ENCODE measurements around the gene GSTM3. TPM values are rescaled to one million over a fixed set of nuclear protein-coding genes. Genes with fewer than 3 reads are reported as not detected.
"Not testable (repeated sequence)": the region's sequence is repeated elsewhere in the genome, so short reads cannot be mapped to it uniquely, and the experiment has no call there.

The GSTM3 gene
- total RNA-seq, 6 donors from 2014 or later = 4.9 to 23.3 (median 11.2) TPM

DNA sequence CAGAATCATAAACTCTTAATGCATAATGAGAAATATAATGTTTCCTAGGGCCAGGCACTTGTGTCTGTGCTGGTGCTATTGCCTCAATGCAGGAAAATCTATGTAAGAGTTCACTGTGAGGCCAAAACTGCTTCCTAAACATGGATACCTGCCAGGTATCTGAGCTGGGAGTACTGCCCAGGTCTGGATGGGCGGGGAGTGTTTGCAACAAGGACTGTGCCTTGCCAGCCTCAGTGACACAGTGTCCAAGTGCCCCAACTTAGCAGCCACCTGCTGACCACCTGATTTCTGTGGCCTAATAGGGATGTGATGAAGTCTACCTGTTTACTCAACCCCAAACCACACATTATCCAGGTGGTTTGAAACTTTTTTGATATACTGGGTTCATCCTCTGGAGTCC, 55.4 kb downstream of the GSTM3 start:
- not testable (repeated sequence) for H3K4me3 ChIP-seq; H3K27ac ChIP-seq; H3K36me3 ChIP-seq; H3K4me1 ChIP-seq; ATAC-seq (ENCODE audit: low FRiP score in 2 of 2); H3K27me3 ChIP-seq; H3K9me3 ChIP-seq; DNase-seq
- no CpG with 5 or more reads among the region's 1 CpG for WGBS, 2 donors

DNA sequence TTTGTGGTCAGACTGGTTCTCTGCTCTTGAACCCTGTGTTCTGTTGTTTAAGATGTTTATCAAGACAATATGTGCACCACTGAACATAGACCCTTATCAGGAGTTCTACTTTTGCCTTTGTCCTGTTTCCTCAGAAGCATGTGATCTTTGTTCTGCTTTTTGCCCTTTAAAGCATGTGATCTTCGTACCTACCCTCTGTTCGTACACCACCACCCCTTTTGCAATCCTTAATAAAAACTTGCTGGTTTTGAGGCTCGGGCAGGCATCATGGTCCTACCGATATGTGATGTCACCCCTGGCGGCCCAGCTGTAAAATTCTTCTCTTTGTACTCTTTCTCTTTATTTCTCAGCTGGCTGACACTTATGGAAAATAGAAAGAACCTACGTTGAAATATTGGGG, 56.1 kb downstream of the GSTM3 start:
- H3K4me3 ChIP-seq; H3K27me3 ChIP-seq; H3K36me3 ChIP-seq; H3K4me1 ChIP-seq; DNase-seq; ATAC-seq (ENCODE audit: low FRiP score in 2 of 2); H3K27ac ChIP-seq; H3K9me3 ChIP-seq: not testable (repeated sequence)
- WGBS, 2 donors = no CpG with 5 or more reads among the region's 6 CpGs

Other genes starting within 250 kb of the GSTM3 start
- gene CYB561D1, start 246.9 kb downstream of the GSTM3 start, total RNA-seq = 10 to 100 TPM in 3 of 6 donors, 1 to 10 TPM in 3; 4.2 to 16.4 (median 9.9) TPM
- 10 to 100 TPM in 2 of 6 donors, 1 to 10 TPM in 4; 1.0 to 11.8 (median 8.3) TPM for gene AMIGO1, start 231.3 kb downstream of the GSTM3 start, total RNA-seq
- not detected for gene GPR61, start 201.2 kb downstream of the GSTM3 start, total RNA-seq
- 1 to 10 TPM; 2.2 to 9.0 (median 6.0) TPM for gene GNAI3, start 192.4 kb downstream of the GSTM3 start, total RNA-seq
- gene GNAT2, start 121.4 kb downstream of the GSTM3 start, total RNA-seq = under 1 TPM in 2 of 6 donors, not detected in 4; 0.20 to 0.46 TPM
- 100 to 1,000 TPM in 1 of 6 donors, 10 to 100 TPM in 5; 39.5 to 183 (median 58.9) TPM for gene AMPD2, start 121.2 kb downstream of the GSTM3 start, total RNA-seq
- gene GSTM4, start 84.9 kb downstream of the GSTM3 start, total RNA-seq = 10 to 100 TPM; 10.7 to 28.3 (median 15.9) TPM
- 100 to 1,000 TPM in 1 of 6 donors, 10 to 100 TPM in 5; 19.0 to 263 (median 31.6) TPM for gene GSTM2, start 73.0 kb downstream of the GSTM3 start, total RNA-seq
- gene GSTM1, start 53.2 kb downstream of the GSTM3 start, total RNA-seq = 10 to 100 TPM in 2 of 6 donors, not detected in 4; 11.8 to 33.0 TPM
- 10 to 100 TPM in 3 of 6 donors, 1 to 10 TPM in 2, under 1 TPM in 1; 1.00 to 24.3 (median 8.3) TPM for gene GSTM5, start 28.8 kb downstream of the GSTM3 start, total RNA-seq
- gene EPS8L3, start 22.9 kb upstream of the GSTM3 start, total RNA-seq = under 1 TPM in 1 of 6 donors, not detected in 5; 0.20 TPM
- gene CSF1, start 169.8 kb upstream of the GSTM3 start, total RNA-seq = 100 to 1,000 TPM in 1 of 6 donors, 10 to 100 TPM in 5; 19.4 to 106 (median 36.5) TPM
- 10 to 100 TPM; 41.9 to 89.6 (median 76.1) TPM for gene AHCYL1, start 243.7 kb upstream of the GSTM3 start, total RNA-seq

Data from upper lobe of left lung (tissue), 6 donors.